A549 (cell line): Measurements from ENCODE around the gene MRFAP1. TPM values are rescaled to one million over a fixed set of nuclear protein-coding genes. Genes with fewer than 3 reads are reported as not detected.
"Not testable (repeated sequence)": the region's sequence is repeated elsewhere in the genome, so short reads cannot be mapped to it uniquely, and the experiment has no call there.

ENCODE experiments used
- ATAC-seq, 2 experiments: fragments of 200-7000 bp in 1 of 2; fragments of >200 bp in 1 of 2; cut with Nextera tagmentation in 1 of 2; cut with Tn5 transposase in 1 of 2; 3 replicates each; pipeline versions ENCODE4 v1.8.0 to v1.9.1; 2018 to 2020; ENCODE audit warnings: mild to moderate bottlenecking in 1 of 2, moderate library complexity in 1 of 2
- CTCF ChIA-PET: fragments of 300-600 bp; sonication (Branson Sonifier 250); formaldehyde crosslinking; extraction: SDS; loops from one replicate; lab custom pipeline; 2021; ENCODE audit warnings: antibody characterized with exemption, inconsistent platforms; lab: Yijun Ruan, JAX
- POLR2A ChIA-PET: fragments of 350-600 bp; formaldehyde crosslinking; extraction: SDS; loops from one replicate; lab custom pipeline; 2021; ENCODE audit warnings: antibody characterized with exemption, inconsistent platforms; lab: Yijun Ruan, JAX
- DNase-seq, 2 experiments: peaks; one replicate each; pipeline versions ENCODE4 v3.0.0 to v3.0.0-alpha.2; 2011 to 2016; ENCODE audit warnings: low read depth in 1 of 2, low spot score in 1 of 2
- FAIRE-seq: peaks from 2 replicates; lab custom pipeline; 2011; peaks lifted over from hg19 to GRCh38; lab: Jason Lieb, UNC
- H3K27ac ChIP-seq, 2 experiments: fragments of >200 bp; sonication (Bioruptor Twin); formaldehyde crosslinking; 3 replicates each; pipeline ENCODE4 v1.5.1; 2016 to 2017
- H3K4me1 ChIP-seq: fragments of >200 bp; sonication (Bioruptor Twin); formaldehyde crosslinking; 3 replicates; pipeline ENCODE4 v1.6.1; 2016
- H3K4me2 ChIP-seq: fragments of >200 bp; sonication (Bioruptor Twin); formaldehyde crosslinking; 3 replicates; pipeline ENCODE4 v1.6.1; 2016
- H3K4me3 ChIP-seq: fragments of >200 bp; sonication (Bioruptor Twin); formaldehyde crosslinking; 3 replicates; pipeline ENCODE4 v1.5.1; 2016
- H3K9me3 ChIP-seq: fragments of >200 bp; sonication (Bioruptor Twin); formaldehyde crosslinking; 3 replicates; pipeline ENCODE4 v1.6.1; 2016
- ATOH8 ChIP-seq: fragments of 250-450 bp; sonication (Bioruptor Pico); IDR thresholded peaks from 2 replicates; pipeline ENCODE4 v1.5.0; 2020; ENCODE audit warnings: low read depth, mild to moderate bottlenecking, moderate library complexity
- BCL3 ChIP-seq: fragments of >200 bp; sonication (Bioruptor Twin); formaldehyde crosslinking; IDR thresholded peaks from 3 replicates; pipeline ENCODE4 v1.6.1; 2016
- BHLHE40 ChIP-seq: IDR thresholded peaks from 2 replicates; pipeline ENCODE4 v1.6.1; 2012; ENCODE audit warnings: low read depth, low read length, inconsistent platforms
- CBX2 ChIP-seq: fragments of 200-600 bp; sonication (generic); IDR thresholded peaks from 2 replicates; pipeline ENCODE4 v1.6.1; 2016; ENCODE audit warnings: low read depth, mild to moderate bottlenecking, borderline replicate concordance
- CHD4 ChIP-seq: fragments of 200-600 bp; sonication (generic); IDR thresholded peaks from 2 replicates; pipeline ENCODE4 v1.6.1; 2016; ENCODE audit warnings: antibody characterized with exemption, mild to moderate bottlenecking, borderline replicate concordance
- EHMT2 ChIP-seq: fragments of 200-600 bp; sonication (generic); IDR thresholded peaks from 2 replicates; pipeline ENCODE4 v1.6.1; 2016; ENCODE audit warnings: antibody characterized with exemption, low read depth, mild to moderate bottlenecking, moderate library complexity
- ELK1 ChIP-seq: fragments of 150-350 bp; IDR thresholded peaks from 2 replicates; pipeline ENCODE4 v1.6.1; 2014; ENCODE audit warnings: low read depth, mild to moderate bottlenecking, low read length
- GATA3 ChIP-seq: IDR thresholded peaks from 2 replicates; pipeline ENCODE4 v1.6.1; 2012; ENCODE audit warnings: borderline replicate concordance
- HOXA7 ChIP-seq: fragments of 250-450 bp; sonication (Bioruptor Pico); IDR thresholded peaks from 2 replicates; pipeline ENCODE4 v1.5.0; 2020; ENCODE audit warnings: mild to moderate bottlenecking, moderate library complexity
- HOXB5 ChIP-seq: fragments of 250-450 bp; sonication (Bioruptor Pico); IDR thresholded peaks from 2 replicates; pipeline ENCODE4 v1.5.0; 2020; ENCODE audit warnings: mild to moderate bottlenecking, moderate library complexity
- JUN ChIP-seq, 2 experiments: fragments of >200 bp; sonication (Bioruptor Twin); formaldehyde crosslinking; IDR thresholded peaks; 2 replicates in 1 of 2; 3 replicates in 1 of 2; pipeline ENCODE4 v1.6.1; 2016 to 2017
- KDM5A ChIP-seq: fragments of 200-600 bp; sonication (generic); IDR thresholded peaks from 2 replicates; pipeline ENCODE4 v1.6.1; 2016; ENCODE audit warnings: antibody characterized with exemption, mild to moderate bottlenecking
- MAFK ChIP-seq: fragments of 450-650 bp; IDR thresholded peaks from 2 replicates; pipeline ENCODE4 v1.6.1; 2014; ENCODE audit not compliant: partially characterized antibody
- NFE2L2 ChIP-seq: fragments of 150-350 bp; conservative IDR thresholded peaks from 2 replicates; pipeline ENCODE4 v1.6.1; 2014; ENCODE audit warnings: low read length
- NPAS2 ChIP-seq: fragments of 250-450 bp; sonication (Bioruptor Pico); IDR thresholded peaks from 2 replicates; pipeline ENCODE4 v1.8.0; 2022; ENCODE audit warnings: mild to moderate bottlenecking, moderate library complexity, borderline replicate concordance
- PBX3 ChIP-seq: IDR thresholded peaks from 2 replicates; pipeline ENCODE4 v1.6.1; 2012
- PHF8 ChIP-seq: fragments of 200-600 bp; sonication (generic); IDR thresholded peaks from 2 replicates; pipeline ENCODE4 v1.6.1; 2016; ENCODE audit warnings: low read depth, mild to moderate bottlenecking, antibody characterized with exemption, moderate library complexity, borderline replicate concordance
- POLR2AphosphoS2 ChIP-seq: conservative IDR thresholded peaks from 2 replicates; pipeline ENCODE4 v1.6.1; 2012; ENCODE audit warnings: low read length, improper control_type of control experiment, inconsistent platforms
- RARB ChIP-seq: fragments of 250-450 bp; sonication (Bioruptor Pico); IDR thresholded peaks from 2 replicates; pipeline ENCODE4 v1.8.0; 2021; ENCODE audit warnings: mild to moderate bottlenecking, moderate library complexity
- RCOR1 ChIP-seq: fragments of 150-350 bp; IDR thresholded peaks from 2 replicates; pipeline ENCODE4 v1.6.1; 2014; ENCODE audit warnings: antibody characterized with exemption, low read length, low read depth
- TP53 ChIP-seq: fragments of 250-450 bp; sonication (Bioruptor Pico); IDR thresholded peaks from 2 replicates; pipeline ENCODE4 v1.5.0; 2021; ENCODE audit warnings: mild to moderate bottlenecking, moderate library complexity
- ZC3H11A ChIP-seq: fragments of 450-650 bp; IDR thresholded peaks from 2 replicates; pipeline ENCODE4 v1.6.1; 2014; ENCODE audit warnings: antibody characterized with exemption, mild to moderate bottlenecking
- ZSCAN20 ChIP-seq: fragments of 250-450 bp; sonication (Bioruptor Pico); IDR thresholded peaks from 2 replicates; pipeline ENCODE4 v1.8.0; 2022; ENCODE audit warnings: mild to moderate bottlenecking, moderate library complexity
- WGBS: methylation state at CpG from one replicate; pipeline ENCODE4 v1.1.6; 2017; ENCODE audit errors: missing lambda C conversion rate; 5-methylcytosine and 5-hydroxymethylcytosine counted together
- polyA plus RNA-seq, 4 experiments: library from polyadenylated mRNA; depleted of rRNA in 3 of 4; stranded (reverse); fragments of >200 nt; fragmentation: RNase III in 1 of 4; extraction: RNeasy Plus Mini Kit Qiagen cat#74134 plus additional on column Dnase treatment in 1 of 4; gene quantifications; 2 replicates in 3 of 4; 3 replicates in 1 of 4; pipeline ENCODE4 v1.2.3, GENCODE V29; 2011 to 2017

The MRFAP1 gene
- polyA plus RNA-seq, 2 of the 4 experiments (the other 2 are of a cell fraction): 272 to 304 TPM

- WGBS: 78% methylated on average over 6 of the region's 6 CpGs
- no peak overlapping the region for H3K27ac ChIP-seq
- no peak for ATAC-seq
- no peak for FAIRE-seq
- ChIA-PET POLR2A (no interaction called here), CTCF (interaction anchor here (0.8 kb wide), 1 partner anchor 55 kb away, joined by 3 read pairs; no protein-coding TSS in a partner anchor)
- no peaks in the 10 kb centered on the region for H3K9me3 ChIP-seq
- H3K4me1 ChIP-seq: peaks cover under 1% of the 10 kb centered on the region; the same call in 1 of the 3 replicates
- no peak overlapping the region for H3K4me3 ChIP-seq
- DNase-seq: no peak
- TF ChIP-seq RCOR1 (no peak), POLR2AphosphoS2 (no peak), ZSCAN20 (CRISPR knock-in tag) (no peak), ZC3H11A (no peak), PBX3 (no peak), EHMT2 (no peak), ELK1 (no peak), TP53 (CRISPR knock-in tag) (no peak), GATA3 (no peak), RARB (CRISPR knock-in tag) (no peak), CBX2 (no peak), HOXB5 (CRISPR knock-in tag) (no peak), JUN (IDR thresholded peaks at IDR 0.05) (no peak), NPAS2 (no peak), KDM5A (no peak), MAFK (no peak), PHF8 (no peak)
- H3K4me2 ChIP-seq: no peak overlapping the region
Observed at GRCh38 chr4:6647582-6648230, 7.2 kb downstream of the MRFAP1 start.

- POLR2A ChIA-PET: no interaction called here
- no peak overlapping the region for H3K4me3 ChIP-seq
- no peak for FAIRE-seq
- ATAC-seq: no peak
- H3K4me1 ChIP-seq: no peaks in the 10 kb centered on the region
- TF ChIP-seq TP53 (CRISPR knock-in tag) (no peak), HOXA7 (no peak), CHD4 (no peak), KDM5A (no peak), BCL3 (no peak), MAFK (no peak), BHLHE40 (no peak), ATOH8 (CRISPR knock-in tag) (no peak), NFE2L2 (no peak), ZSCAN20 (CRISPR knock-in tag) (no peak)
- CTCF ChIA-PET: interaction anchor here (0.6 kb wide), 1 partner anchor 136 kb away, joined by 3 read pairs; no protein-coding TSS in a partner anchor
- no peak overlapping the region for H3K4me2 ChIP-seq
- no peak overlapping the region for H3K27ac ChIP-seq
- no peak for DNase-seq
- 79% methylated on average over 8 of the region's 8 CpGs for WGBS
- no peaks in the 10 kb centered on the region for H3K9me3 ChIP-seq
Observed at GRCh38 chr4:6649216-6649615, 8.7 kb downstream of the MRFAP1 start.

- WGBS: 71% methylated on average over 2 of the region's 3 CpGs
- H3K9me3 ChIP-seq, FAIRE-seq, ATAC-seq, POLR2A ChIA-PET, H3K4me3 ChIP-seq, DNase-seq, H3K27ac ChIP-seq, H3K4me1 ChIP-seq, H3K4me2 ChIP-seq: not testable (repeated sequence)
- CTCF ChIA-PET: interaction anchor here (1.1 kb wide), 1 partner anchor 19 kb away, joined by 3 read pairs; no protein-coding TSS in a partner anchor
Observed at GRCh38 chr4:6654211-6654610, 13.7 kb downstream of the MRFAP1 start.

- WGBS: 37% methylated on average over 2 of the region's 2 CpGs
- H3K9me3 ChIP-seq, FAIRE-seq, CTCF ChIA-PET, ATAC-seq, DNase-seq, H3K4me3 ChIP-seq, H3K4me2 ChIP-seq, H3K4me1 ChIP-seq, H3K27ac ChIP-seq: not testable (repeated sequence)
- POLR2A ChIA-PET: interaction anchor here (0.9 kb wide), 1 partner anchor 19 kb away, joined by 3 read pairs; a partner anchor contains a TSS
Observed at GRCh38 chr4:6655291-6655690, 14.8 kb downstream of the MRFAP1 start.
